Neural crest cell (in vitro differentiated cells): ENCODE measurements around the gene CENPVL3. TPM values are rescaled to one million over a fixed set of nuclear protein-coding genes. Genes with fewer than 3 reads are reported as not detected.
"Not testable (repeated sequence)": the region's sequence is repeated elsewhere in the genome, so short reads cannot be mapped to it uniquely, and the experiment has no call there.

ENCODE experiments used
- DNase-seq: peaks from one replicate; pipeline ENCODE4 v3.0.0; 2021; ENCODE audit warnings: low read depth, mixed read lengths, low spot score
- H3K27ac Mint-ChIP-seq: one replicate; pipeline ENCODE4 v1.8.0; 2021; ENCODE audit warnings: mild to moderate bottlenecking, mixed read lengths; ENCODE audit not compliant: unreplicated experiment
- H3K27me3 Mint-ChIP-seq: 2 replicates; pipeline ENCODE4 v1.8.0; 2021; ENCODE audit warnings: low read depth, mild to moderate bottlenecking, mixed read lengths
- H3K36me3 Mint-ChIP-seq: 2 replicates; pipeline ENCODE4 v1.8.0; 2021; ENCODE audit warnings: low read depth, mild to moderate bottlenecking, mixed read lengths
- H3K4me1 Mint-ChIP-seq: 2 replicates; pipeline ENCODE4 v1.8.0; 2021; ENCODE audit warnings: mixed read lengths
- H3K4me3 Mint-ChIP-seq: one replicate; pipeline ENCODE4 v1.8.0; 2021; ENCODE audit warnings: mild to moderate bottlenecking, mixed read lengths
- H3K9me3 Mint-ChIP-seq: 2 replicates; pipeline ENCODE4 v1.8.0; 2021; ENCODE audit warnings: mixed read lengths
- CTCF ChIP-seq: fragments of 200-600 bp; sonication (generic); conservative IDR thresholded peaks from 2 replicates; pipeline ENCODE4 v1.5.0; 2021; ENCODE audit warnings: antibody characterized with exemption, mild to moderate bottlenecking
- long read RNA-seq: library from polyadenylated mRNA; unstranded; transcript quantifications from one replicate; pipeline ENCODE4 v2.0.0, GENCODE V29; 2020
- total RNA-seq: library from RNA; stranded (reverse); gene quantifications from 2 replicates; pipeline ENCODE4 v1.2.1, GENCODE V29; 2021

Gene CENPVL3
- 10.1 and 11.1 TPM in 2 replicates for total RNA-seq
- long read RNA-seq, partial matches to known transcripts = 0 of 2 reads
- long read RNA-seq, other reads (novel, unspliced or antisense) = 0 of 2 reads

GRCh38 chrX:51618241-51619155, at the start of gene CENPVL3:
TSS of gene CENPVL3 (minus strand) at chrX:51618912. CDS start at chrX:51618873, 39 bp downstream.
- H3K4me1 Mint-ChIP-seq = peaks cover 15% of the 10 kb centered on the region
- peak within 1 kb of the TSS; percentile 75 for H3K27ac Mint-ChIP-seq
- peaks cover 10% of the 10 kb centered on the region for H3K36me3 Mint-ChIP-seq
- peak; percentile 13 for DNase-seq
- H3K27me3 Mint-ChIP-seq, H3K9me3 Mint-ChIP-seq: not testable (repeated sequence)
- peak within 1 kb of the TSS; percentile 89 for H3K4me3 Mint-ChIP-seq

- Mint-ChIP-seq H3K9me3 (peaks cover 3% of the 10 kb centered on the region), H3K4me1 (no peaks in the 10 kb centered on the region), H3K27me3 (peaks cover 20% of the 10 kb centered on the region), H3K27ac (no peak overlapping the region), H3K4me3 (no peak overlapping the region), H3K36me3 (no peaks in the 10 kb centered on the region)
- no peak for TF ChIP-seq CTCF
- DNase-seq = no peak
Measured at GRCh38 chrX:51665981-51666380, 47.3 kb upstream of the CENPVL3 start.

- Mint-ChIP-seq H3K9me3 (no peaks in the 10 kb centered on the region), H3K4me3 (no peak overlapping the region), H3K4me1 (peaks cover 5% of the 10 kb centered on the region), H3K27me3 (peaks cover 26% of the 10 kb centered on the region), H3K27ac (no peak overlapping the region), H3K36me3 (peaks cover 2% of the 10 kb centered on the region)
- TF ChIP-seq CTCF = no peak
- no peak for DNase-seq
Measured at GRCh38 chrX:51643377-51643776, 24.7 kb upstream of the CENPVL3 start.

- Mint-ChIP-seq H3K4me3 (no peak overlapping the region), H3K9me3 (no peaks in the 10 kb centered on the region), H3K27me3 (peaks cover 24% of the 10 kb centered on the region), H3K27ac (no peak overlapping the region), H3K4me1 (peaks cover 5% of the 10 kb centered on the region), H3K36me3 (no peaks in the 10 kb centered on the region)
- TF ChIP-seq CTCF = peak; percentile 68
- DNase-seq = peak; percentile 13
Measured at GRCh38 chrX:51641421-51642021, 22.8 kb upstream of the CENPVL3 start.

- not testable (repeated sequence) for H3K9me3 Mint-ChIP-seq, H3K4me3 Mint-ChIP-seq
Measured at GRCh38 chrX:51636511-51636910, 17.8 kb upstream of the CENPVL3 start.

GRCh38 chrX:51614353-51615012, 4.2 kb downstream of the CENPVL3 start:
- H3K4me3 Mint-ChIP-seq = peak overlapping the region; percentile 16
- no peak overlapping the region for H3K27ac Mint-ChIP-seq
- H3K36me3 Mint-ChIP-seq = peaks cover 6% of the 10 kb centered on the region
- H3K27me3 Mint-ChIP-seq = peaks cover 25% of the 10 kb centered on the region
- H3K4me1 Mint-ChIP-seq = peaks cover 15% of the 10 kb centered on the region
- peaks cover 6% of the 10 kb centered on the region for H3K9me3 Mint-ChIP-seq
- peak; percentile 71 for TF ChIP-seq CTCF
- peak; percentile 1 for DNase-seq

More at GRCh38 chrX:51636511-51636910, 17.8 kb upstream of the CENPVL3 start:
- not testable (repeated sequence) for H3K27ac Mint-ChIP-seq, H3K36me3 Mint-ChIP-seq, DNase-seq, H3K4me1 Mint-ChIP-seq
- H3K27me3 Mint-ChIP-seq = peaks cover 21% of the 10 kb centered on the region
